ENCODE results near the gene PCDHGC3.
A peak's percentile ranks its signal among the peaks of the same experiment; 100 is the strongest.

The PCDHGC3 gene

GRCh38 chr5:141484641-141485311 is 9.0 kb downstream of the PCDHGC3 start, which contains the start of gene PCDHGC4:
Gene PCDHGC4 (plus strand): TSS chr5:141485030. CDS start chr5:141485174, 144 bp downstream.
- peak in 28 of 56 donors; percentile 23 to 79 (median 50) for DNase-seq

DNA sequence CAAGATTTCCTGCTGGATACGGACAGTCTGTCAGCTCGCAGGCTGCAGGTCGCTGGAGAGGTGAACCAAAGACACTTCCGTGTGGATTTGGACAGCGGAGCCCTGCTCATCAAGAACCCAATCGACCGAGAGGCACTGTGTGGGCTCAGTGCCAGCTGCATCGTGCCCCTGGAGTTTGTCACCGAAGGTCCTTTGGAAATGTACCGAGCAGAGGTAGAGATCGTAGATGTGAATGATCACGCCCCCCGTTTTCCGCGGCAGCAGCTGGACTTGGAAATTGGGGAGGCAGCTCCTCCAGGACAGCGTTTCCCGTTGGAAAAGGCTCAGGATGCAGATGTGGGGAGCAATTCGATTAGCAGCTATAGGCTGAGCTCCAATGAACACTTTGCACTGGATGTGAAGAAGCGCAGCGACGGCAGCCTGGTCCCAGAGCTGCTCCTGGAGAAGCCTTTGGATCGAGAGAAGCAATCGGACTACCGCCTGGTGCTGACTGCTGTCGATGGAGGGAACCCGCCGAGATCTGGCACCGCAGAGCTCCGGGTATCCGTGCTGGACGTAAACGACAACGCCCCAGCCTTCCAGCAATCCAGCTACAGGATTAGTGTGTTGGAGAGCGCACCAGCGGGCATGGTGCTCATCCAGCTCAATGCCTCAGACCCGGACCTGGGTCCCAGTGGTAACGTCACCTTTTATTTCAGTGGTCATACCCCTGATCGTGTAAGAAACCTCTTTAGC is 9.7 kb downstream of the PCDHGC3 start:
- peak in 2 of 56 donors; percentile 30 to 34 for DNase-seq

DNA sequence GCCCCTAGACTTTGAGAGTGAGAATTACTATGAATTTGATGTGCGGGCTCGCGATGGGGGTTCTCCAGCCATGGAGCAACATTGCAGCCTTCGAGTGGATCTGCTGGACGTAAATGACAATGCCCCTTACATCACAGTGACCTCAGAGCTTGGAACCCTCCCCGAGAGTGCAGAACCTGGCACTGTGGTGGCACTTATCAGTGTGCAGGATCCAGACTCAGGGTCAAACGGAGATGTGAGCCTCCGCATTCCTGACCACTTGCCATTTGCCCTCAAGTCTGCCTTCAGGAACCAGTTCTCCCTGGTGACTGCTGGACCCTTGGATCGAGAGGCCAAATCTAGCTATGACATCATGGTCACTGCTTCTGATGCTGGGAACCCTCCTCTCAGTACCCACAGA is 10.3 kb downstream of the PCDHGC3 start:
- DNase-seq = no peak

- no peak for DNase-seq
Observed at GRCh38 chr5:141487131-141487530, 11.4 kb downstream of the PCDHGC3 start.

DNA sequence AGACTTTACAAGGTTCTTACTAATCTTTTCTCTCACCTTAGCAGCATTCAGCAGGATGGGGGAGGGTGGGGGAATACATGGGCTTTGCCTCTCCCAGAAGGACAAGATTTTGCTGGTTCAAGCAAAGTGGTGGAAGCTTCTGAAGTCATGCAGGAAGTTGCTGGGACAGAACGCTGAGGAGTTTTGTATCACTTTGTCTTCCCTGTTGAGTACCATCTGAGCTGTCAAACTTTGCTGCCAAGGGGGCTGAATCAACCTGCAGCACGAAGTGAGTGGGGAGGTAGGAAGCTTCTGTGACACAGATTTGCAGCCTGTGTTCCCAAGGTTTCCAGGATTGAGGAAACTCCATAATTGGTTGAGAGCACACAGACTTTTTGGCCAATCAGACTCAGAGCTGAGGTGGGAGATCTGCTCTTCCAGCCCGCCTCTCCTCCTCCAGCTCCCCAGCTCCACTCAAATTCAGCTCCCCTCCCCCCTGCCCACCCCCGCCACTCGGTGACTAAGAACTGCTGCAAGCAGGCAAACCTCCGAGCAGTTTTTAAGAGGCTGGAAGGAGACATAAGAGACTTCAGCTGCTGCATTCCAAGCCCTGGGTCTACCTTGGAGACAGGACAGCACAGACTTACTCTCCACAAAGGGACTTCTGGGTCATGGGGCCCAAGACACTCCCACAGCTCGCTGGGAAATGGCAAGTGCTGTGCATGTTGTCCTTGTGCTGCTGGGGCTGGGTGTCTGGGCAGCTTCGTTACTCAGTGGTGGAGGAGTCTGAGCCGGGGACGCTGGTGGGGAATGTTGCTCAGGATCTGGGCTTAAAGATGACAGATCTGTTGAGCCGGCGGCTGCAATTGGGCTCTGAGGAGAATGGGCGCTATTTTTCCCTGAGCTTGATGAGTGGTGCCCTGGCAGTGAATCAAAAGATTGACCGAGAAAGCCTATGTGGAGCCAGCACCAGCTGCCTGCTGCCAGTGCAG is 13.1 kb downstream of the PCDHGC3 start, which contains the start of gene PCDHGC5:
Gene PCDHGC5, plus strand, starts transcription at position 491 of the 971 bp plus-strand sequence. Its CDS starts 160 bp downstream, at position 651.
- peak in 42 of 56 donors; percentile 29 to 91 (median 73) for DNase-seq

DNA sequence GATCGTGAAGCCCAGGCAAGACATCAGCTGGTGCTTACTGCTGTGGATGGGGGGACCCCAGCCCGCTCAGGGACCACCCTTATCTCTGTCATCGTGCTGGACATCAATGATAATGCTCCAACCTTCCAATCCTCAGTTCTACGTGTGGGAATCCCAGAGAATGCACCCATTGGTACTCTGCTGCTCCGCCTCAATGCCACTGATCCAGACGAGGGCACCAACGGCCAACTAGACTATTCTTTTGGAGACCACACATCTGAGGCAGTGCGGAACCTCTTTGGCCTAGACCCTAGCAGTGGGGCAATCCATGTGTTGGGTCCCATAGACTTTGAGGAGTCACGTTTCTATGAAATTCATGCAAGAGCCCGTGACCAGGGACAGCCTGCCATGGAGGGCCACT is 14.1 kb downstream of the PCDHGC3 start:
- DNase-seq = peak in 2 of 56 donors; percentile 34 to 35

DNA sequence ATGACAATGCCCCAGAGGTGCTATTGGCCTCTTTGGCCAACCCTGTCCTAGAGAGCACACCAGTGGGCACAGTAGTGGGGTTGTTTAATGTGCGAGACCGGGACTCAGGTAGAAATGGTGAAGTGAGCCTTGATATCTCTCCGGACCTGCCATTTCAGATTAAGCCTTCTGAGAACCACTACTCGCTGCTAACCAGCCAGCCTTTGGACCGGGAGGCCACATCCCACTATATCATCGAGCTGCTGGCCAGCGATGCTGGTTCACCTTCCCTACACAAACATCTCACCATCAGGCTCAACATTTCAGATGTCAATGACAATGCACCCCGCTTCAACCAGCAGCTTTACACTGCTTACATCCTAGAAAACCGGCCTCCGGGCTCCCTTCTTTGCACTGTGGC is 14.5 kb downstream of the PCDHGC3 start:
- no peak for DNase-seq

- DNase-seq = no peak
Observed at GRCh38 chr5:141490771-141491170, 15.0 kb downstream of the PCDHGC3 start.

DNA sequence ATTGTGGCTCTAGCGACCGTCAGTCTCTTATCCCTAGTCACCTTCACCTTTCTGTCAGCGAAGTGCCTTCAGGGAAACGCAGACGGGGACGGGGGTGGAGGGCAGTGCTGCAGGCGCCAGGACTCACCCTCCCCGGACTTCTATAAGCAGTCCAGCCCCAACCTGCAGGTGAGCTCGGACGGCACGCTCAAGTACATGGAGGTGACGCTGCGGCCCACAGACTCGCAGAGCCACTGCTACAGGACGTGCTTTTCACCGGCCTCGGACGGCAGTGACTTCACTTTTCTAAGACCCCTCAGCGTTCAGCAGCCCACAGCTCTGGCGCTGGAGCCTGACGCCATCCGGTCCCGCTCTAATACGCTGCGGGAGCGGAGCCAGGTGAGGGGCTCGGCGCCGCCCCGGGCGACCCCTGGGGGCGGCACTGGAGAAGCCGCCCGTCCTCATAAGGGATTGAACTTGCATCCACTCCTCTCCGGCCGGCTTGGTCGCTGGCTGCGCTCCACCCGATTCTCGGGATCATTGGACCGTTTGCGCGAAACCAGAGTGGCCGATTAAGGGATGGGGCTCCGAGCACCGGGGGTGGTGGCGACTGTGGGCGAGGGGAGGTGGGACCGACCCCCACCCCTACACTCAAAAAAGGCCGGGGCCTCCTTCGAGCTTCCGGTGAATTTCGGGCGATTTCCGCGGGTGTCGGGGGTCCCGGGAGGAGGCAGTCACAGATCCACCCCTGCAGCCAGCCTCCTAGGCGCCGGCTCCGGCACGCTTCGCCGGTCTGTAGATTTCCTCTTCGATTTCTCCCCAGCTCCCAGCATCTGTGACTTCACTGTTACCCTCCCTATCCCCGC is 15.8 kb downstream of the PCDHGC3 start:
- no peak for DNase-seq

DNA sequence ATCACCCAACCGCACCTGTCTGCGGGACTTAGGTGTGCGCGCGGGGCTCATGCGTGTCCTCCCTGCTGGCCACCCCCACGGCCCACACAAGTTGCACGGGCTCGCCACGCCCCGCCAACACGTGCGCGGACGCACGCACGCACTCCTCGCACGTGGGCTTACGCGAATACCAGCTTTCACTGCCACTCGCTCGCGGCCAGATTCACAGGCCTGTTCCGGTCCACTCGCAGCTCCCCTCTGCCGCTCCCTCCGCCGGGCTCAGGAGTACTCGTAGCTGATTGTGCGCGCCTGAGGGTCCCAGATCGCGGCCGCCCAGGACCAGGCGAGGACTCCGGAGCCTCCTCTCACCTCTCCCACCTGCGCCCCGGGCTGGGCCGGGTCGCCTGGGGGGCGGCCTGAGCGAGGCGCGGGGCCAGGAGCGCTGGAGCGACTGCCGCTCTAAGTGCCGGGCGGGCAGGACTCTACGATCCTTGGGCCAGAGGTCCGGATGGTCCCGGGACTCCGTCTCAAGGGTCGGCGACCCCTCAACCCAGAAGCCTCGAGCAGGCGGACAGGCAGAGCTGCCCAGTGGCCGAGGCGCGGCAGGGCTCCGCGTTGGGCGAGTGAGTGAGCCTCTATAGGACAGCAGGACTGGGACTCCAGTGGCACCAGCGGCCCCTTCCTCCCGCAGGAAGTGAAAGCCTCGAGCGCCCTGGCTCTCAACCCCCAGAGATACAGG is 16.6 kb downstream of the PCDHGC3 start:
- peak in 5 of 56 donors; percentile 29 to 56 (median 36) for DNase-seq

DNA sequence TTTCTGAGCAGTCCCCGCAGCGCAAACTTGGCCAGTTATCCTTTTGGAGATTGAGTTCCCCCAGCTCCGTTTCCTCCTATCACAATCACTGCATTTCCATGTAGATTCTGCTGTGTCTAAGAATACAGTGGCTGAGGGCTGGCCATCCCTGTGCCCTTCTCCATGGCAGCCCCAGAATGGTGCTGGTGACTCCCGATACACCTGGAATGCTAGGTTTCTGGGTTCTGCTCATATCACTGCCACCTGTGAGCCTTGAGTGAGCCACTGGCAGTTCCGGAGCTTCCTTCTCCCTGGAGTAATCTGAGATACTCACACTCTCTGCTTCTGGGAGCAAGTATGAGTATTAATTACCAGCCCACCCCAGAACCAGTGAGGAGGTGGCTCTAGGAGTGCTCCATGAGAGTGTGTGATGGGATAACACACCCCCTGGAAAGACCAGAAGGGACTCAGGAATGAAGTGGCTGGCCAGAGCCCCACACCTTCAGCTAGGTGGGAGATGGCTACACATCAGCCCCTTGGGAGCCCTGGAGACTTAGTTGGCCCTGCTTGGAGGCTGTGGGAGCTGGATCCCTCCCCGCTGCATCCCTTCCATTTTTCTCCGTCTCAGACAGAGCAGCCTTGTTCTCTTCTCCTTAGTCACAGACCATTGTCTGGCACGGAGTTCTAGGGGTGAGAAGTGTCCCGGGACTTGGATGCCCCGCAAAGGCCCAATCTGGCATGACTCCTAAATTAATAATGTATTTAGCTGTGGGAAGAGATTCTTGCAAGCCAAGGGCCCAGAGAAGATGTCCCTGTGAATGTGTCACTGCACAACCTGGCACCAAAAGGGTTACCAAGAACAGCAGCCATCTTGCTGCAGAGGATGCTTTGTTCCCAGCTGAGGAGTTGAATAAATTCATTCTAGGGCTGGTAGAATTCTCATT is 18.0 kb downstream of the PCDHGC3 start:
- peak in 43 of 56 donors; percentile 31 to 80 (median 52) for DNase-seq

- DNase-seq = peak in 19 of 56 donors; percentile 17 to 77 (median 42)
Observed at GRCh38 chr5:141494761-141495452, 19.1 kb downstream of the PCDHGC3 start.

DNA sequence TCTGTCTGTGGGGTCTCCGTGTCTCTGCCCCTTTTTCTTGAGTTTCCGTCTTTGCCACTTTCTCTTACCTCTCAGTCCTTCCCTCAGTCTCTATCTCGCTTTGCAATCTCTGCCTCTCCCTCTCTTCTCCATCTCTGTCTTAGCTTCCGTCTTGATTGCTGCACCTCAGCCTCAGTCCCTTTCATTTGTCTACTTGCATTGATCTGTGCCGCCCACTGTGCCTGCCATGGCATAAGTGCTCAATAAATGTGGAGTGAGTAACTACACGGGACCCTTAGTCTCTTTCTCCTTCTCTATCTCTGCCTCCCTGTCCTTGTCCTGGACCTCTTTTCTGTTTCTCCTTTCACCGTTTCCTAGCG is 19.7 kb downstream of the PCDHGC3 start:
- DNase-seq = no peak

DNA sequence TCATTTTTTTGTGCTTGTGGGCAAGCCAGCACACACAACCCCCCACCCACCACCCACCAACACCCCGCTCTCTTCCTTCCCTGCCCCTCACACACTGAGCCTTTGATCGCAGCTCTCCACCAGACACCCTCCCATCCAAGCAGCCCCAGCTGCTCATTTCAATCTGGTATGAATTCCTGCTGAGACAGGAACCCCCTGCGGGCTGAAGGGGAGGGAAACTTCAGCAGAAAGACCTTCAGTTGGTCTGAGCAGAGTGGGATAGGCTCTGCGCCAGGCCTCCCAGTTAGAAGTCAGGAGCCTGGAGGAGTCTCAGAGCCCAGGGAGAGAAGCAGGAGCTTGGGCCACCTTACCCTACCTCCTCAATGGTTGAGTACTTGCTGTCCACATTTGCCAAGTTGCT is 20.3 kb downstream of the PCDHGC3 start:
- peak in 4 of 56 donors; percentile 15 to 34 (median 28) for DNase-seq

- no peak for DNase-seq
Observed at GRCh38 chr5:141501761-141502160, 26.0 kb downstream of the PCDHGC3 start.

DNA sequence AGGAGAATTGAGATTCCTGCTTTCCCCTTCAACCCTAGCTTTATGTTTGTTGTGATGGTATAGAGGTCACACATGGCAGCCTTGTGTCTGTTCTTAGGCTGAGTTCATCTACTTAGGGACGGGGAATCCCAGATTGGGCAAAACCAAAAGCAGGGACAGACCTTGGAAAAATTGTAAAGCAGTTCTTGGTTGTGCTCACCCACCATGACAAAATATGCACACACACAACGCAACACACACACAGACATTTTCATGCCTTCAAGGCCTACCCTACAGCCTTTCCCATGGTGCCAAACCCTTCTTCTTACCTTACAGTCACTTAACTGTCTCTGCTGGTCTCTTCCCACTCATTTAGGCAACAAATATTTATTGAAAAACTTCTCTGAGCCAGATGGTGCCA is 27.9 kb downstream of the PCDHGC3 start:
- DNase-seq = no peak

DNA sequence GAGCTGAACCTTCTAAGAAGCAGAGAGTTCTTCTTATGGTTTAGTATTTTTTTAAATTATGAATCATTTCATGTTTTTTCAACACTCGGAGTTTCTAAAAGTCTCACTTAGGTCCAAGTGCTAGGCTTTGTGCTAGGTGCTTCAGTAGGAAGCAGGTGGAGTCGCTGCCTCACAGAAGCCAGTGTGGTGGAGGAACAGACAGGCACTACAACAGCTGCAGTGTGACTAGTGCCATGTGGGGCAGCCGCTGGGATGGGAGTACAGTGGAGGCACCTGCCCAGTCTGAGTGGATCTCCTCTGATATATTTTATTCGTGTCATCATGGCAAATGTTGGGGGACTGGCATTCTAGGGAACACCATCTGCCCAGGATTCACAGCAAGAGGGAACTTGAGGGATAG is 28.4 kb downstream of the PCDHGC3 start:
- DNase-seq = no peak

Measured in nucleus accumbens (tissue), 56 donors.